Kidney (tissue), 14 donors: ENCODE data around the gene PITX1. TPM values are rescaled to one million over a fixed set of nuclear protein-coding genes. Genes with fewer than 3 reads are reported as not detected.

ENCODE experiments used
- DNase-seq, 5 donors: peaks; one replicate each; pipeline ENCODE4 v3.0.0-alpha.2; 2013 to 2020
- FAIRE-seq: peaks from 2 replicates; lab custom pipeline; 2012; peaks lifted over from hg19 to GRCh38; lab: Jason Lieb, UNC
- H3K27ac ChIP-seq, 2 donors: one replicate each; pipeline ENCODE4 v1.7.0; 2013; ENCODE audit warnings: low read depth in 2 of 2, low read length in 2 of 2, inconsistent platforms in 1 of 2
- H3K27me3 ChIP-seq: one replicate; pipeline ENCODE4 v1.7.1; 2013; ENCODE audit warnings: low read length, inconsistent platforms; ENCODE audit not compliant: control insufficient read depth, insufficient read depth
- H3K36me3 ChIP-seq, 3 donors: one replicate each; pipeline versions ENCODE4 v1.7.0 to v1.7.1; 2013; ENCODE audit warnings: low read length in 3 of 3, control low read depth in 1 of 3, inconsistent platforms in 1 of 3; ENCODE audit not compliant: insufficient read depth in 3 of 3, control insufficient read depth in 2 of 3
- H3K4me1 ChIP-seq, 3 donors: one replicate each; pipeline versions ENCODE4 v1.7.0 to v1.7.1; 2013; ENCODE audit warnings: low read length in 3 of 3, inconsistent platforms in 1 of 3, low read depth in 1 of 3; ENCODE audit not compliant: control insufficient read depth in 2 of 3, insufficient read depth in 2 of 3
- H3K4me3 ChIP-seq, 3 donors: one replicate each; pipeline versions ENCODE4 v1.7.0 to v1.8.1; 2013; ENCODE audit warnings: low read length in 3 of 3, control low read depth in 1 of 3, inconsistent platforms in 1 of 3
- H3K9ac ChIP-seq, 3 donors: one replicate each; pipeline versions ENCODE4 v1.7.0 to v1.7.1; 2013; ENCODE audit warnings: low read length in 3 of 3, control low read depth in 1 of 3, inconsistent platforms in 1 of 3
- H3K9me3 ChIP-seq, 3 donors: one replicate each; pipeline versions ENCODE4 v1.7.0 to v1.7.1; 2013; ENCODE audit warnings: low read length in 3 of 3, control low read depth in 1 of 3, inconsistent platforms in 1 of 3; ENCODE audit not compliant: control insufficient read depth in 2 of 3, insufficient read depth in 1 of 3
- CTCF ChIP-seq: IDR thresholded peaks from 3 replicates; pipeline ENCODE4 v1.5.1; 2012; ENCODE audit warnings: mild to moderate bottlenecking, moderate library complexity, borderline replicate concordance; ENCODE audit not compliant: insufficient read depth; ENCODE audit errors: extremely low read depth
- intact Hi-C: fragments of 100-400 bp; cut with DNase I; formaldehyde crosslinking; loops from one replicate; pipeline ENCODE4 v1.11.1; 2022
- polyA plus RNA-seq: library from polyadenylated mRNA; stranded (reverse); fragments of 350-450 nt; fragmentation: Illumina TruSeq; extraction: RNeasy Lipid Tissue Mini Kit (QIAGEN cat#74804); gene quantifications from one replicate; pipeline ENCODE4 v1.2.3, GENCODE V29; 2014; ENCODE audit warnings: low read depth, low replicate concordance; ENCODE audit not compliant: insufficient read depth
- total RNA-seq: library from RNA; stranded (reverse); fragmentation: NEBNext Ultra II Directional; extraction: Animal tissue kit (Norgen Biotek cat#: 25700); gene quantifications from one replicate; pipeline ENCODE4 v1.2.1, GENCODE V29; 2021
- donor health status: control.
- donor health status: control.
- donor health status: control.
- donor health status: control.
- donor health status: control.
- donor health status: DM: yes; HTN: yes; CAD: no.
- donor health status: Normal renal cell carcinoma (clear cell type).

The PITX1 gene
- total and polyA plus RNA-seq, 2 donors from 2014 or later, result not detected

GRCh38 chr5:135020111-135020895, 13.7 kb downstream of the PITX1 start:
- Histone ChIP-seq H3K27ac (no peak overlapping the region), H3K4me3 (no peak overlapping the region), H3K36me3 (no peaks in the 10 kb centered on the region), H3K4me1 (no peaks in the 10 kb centered on the region), H3K9ac (no peak overlapping the region), H3K27me3 (peaks cover under 1% of the 10 kb centered on the region), H3K9me3 (no peaks in the 10 kb centered on the region)
- TF ChIP-seq CTCF, result no peak
- FAIRE-seq (no peak), DNase-seq (peak in 1 of 5 donors; percentile 25)
- intact Hi-C loops, result no loop called here

- FAIRE-seq (no peak), DNase-seq (peak in 1 of 5 donors; percentile 37)
- Histone ChIP-seq H3K36me3 (no peaks in the 10 kb centered on the region), H3K4me1 (no peaks in the 10 kb centered on the region), H3K27me3 (no peaks in the 10 kb centered on the region), H3K9ac (no peak overlapping the region), H3K27ac (no peak overlapping the region), H3K4me3 (no peak overlapping the region), H3K9me3 (no peaks in the 10 kb centered on the region)
- no peak for TF ChIP-seq CTCF
- intact Hi-C loops, result no loop called here
These were observed 14.7 kb downstream of the PITX1 start for GRCh38 chr5:135019314-135019713.

GRCh38 chr5:135018457-135018856, 15.6 kb downstream of the PITX1 start:
- intact Hi-C loops, result no loop called here
- no peaks in the 10 kb centered on the region for H3K9me3 ChIP-seq

More at GRCh38 chr5:135018457-135018856, 15.6 kb downstream of the PITX1 start:
- TF ChIP-seq CTCF, result no peak
- H3K27me3 ChIP-seq, result no peaks in the 10 kb centered on the region
- H3K4me3 ChIP-seq, result no peak overlapping the region
- H3K4me1 ChIP-seq, result no peaks in the 10 kb centered on the region
- FAIRE-seq, result no peak
- H3K36me3 ChIP-seq, result no peaks in the 10 kb centered on the region
- H3K9ac ChIP-seq, result no peak overlapping the region
- no peak overlapping the region for H3K27ac ChIP-seq
- peak in 1 of 5 donors; percentile 39 for DNase-seq
